DOHH2 (cell line): ENCODE measurements around the gene SPACA7.

ENCODE experiments used
- H3F3A ChIP-seq: fragments of 200-600 bp; sonication (generic), shearing (Covaris generic); 2 replicates; pipeline ENCODE4 v1.6.0; 2016; ENCODE audit warnings: antibody characterized with exemption, mild to moderate bottlenecking; ENCODE audit not compliant: control insufficient read depth, insufficient read depth
- H3K27ac ChIP-seq: fragments of 200-600 bp; sonication (generic); 2 replicates; pipeline ENCODE4 v1.5.1; 2014; ENCODE audit warnings: low read depth, mild to moderate bottlenecking, low read length, moderate library complexity
- H3K27me3 ChIP-seq: fragments of 200-600 bp; sonication (generic); 2 replicates; pipeline ENCODE4 v1.6.1; 2014; ENCODE audit warnings: mild to moderate bottlenecking, low read length, mixed read lengths; ENCODE audit not compliant: control insufficient read depth
- H3K36me3 ChIP-seq: fragments of 200-600 bp; sonication (generic); 2 replicates; pipeline ENCODE4 v1.6.1; 2014; ENCODE audit warnings: mild to moderate bottlenecking, low read length, moderate library complexity, mixed read lengths; ENCODE audit not compliant: control insufficient read depth
- H3K4me1 ChIP-seq: fragments of 200-600 bp; sonication (generic); 2 replicates; pipeline ENCODE4 v1.6.1; 2014; ENCODE audit warnings: mild to moderate bottlenecking, low read length, mixed read lengths; ENCODE audit not compliant: control insufficient read depth
- H3K4me2 ChIP-seq: fragments of 200-600 bp; sonication (generic); 2 replicates; pipeline ENCODE4 v1.6.0; 2014; ENCODE audit warnings: mild to moderate bottlenecking, low read length, moderate library complexity
- H3K4me3 ChIP-seq: fragments of 200-600 bp; sonication (generic); 2 replicates; pipeline ENCODE4 v1.5.1; 2014; ENCODE audit warnings: mild to moderate bottlenecking, low read length, mixed read lengths
- H3K79me2 ChIP-seq: fragments of 200-600 bp; sonication (generic); 2 replicates; pipeline ENCODE4 v1.6.1; 2014; ENCODE audit warnings: mild to moderate bottlenecking, low read length, mixed read lengths; ENCODE audit not compliant: control insufficient read depth
- H3K9me2 ChIP-seq: fragments of 200-600 bp; sonication (generic); replicated peaks from 2 replicates; pipeline ENCODE4 v1.6.1; 2014; ENCODE audit warnings: mild to moderate bottlenecking, low read length, mixed read lengths; ENCODE audit not compliant: control insufficient read depth
- H3K9me3 ChIP-seq: fragments of 200-600 bp; sonication (generic); 2 replicates; pipeline ENCODE4 v1.6.1; 2014; ENCODE audit warnings: antibody characterized with exemption, low read length, mixed read lengths; ENCODE audit not compliant: control insufficient read depth, insufficient read depth
- H4K20me1 ChIP-seq: fragments of 200-600 bp; sonication (generic); 2 replicates; pipeline ENCODE4 v1.6.0; 2014; ENCODE audit warnings: low read depth, mild to moderate bottlenecking, antibody characterized with exemption, low read length, moderate library complexity; ENCODE audit not compliant: control insufficient read depth, insufficient read depth
- CTCF ChIP-seq: fragments of 200-600 bp; sonication (generic); IDR thresholded peaks from one replicate; pipeline ENCODE4 v1.5.1; 2014; ENCODE audit warnings: antibody characterized with exemption, mild to moderate bottlenecking, low read depth, low read length; ENCODE audit not compliant: poor library complexity, severe bottlenecking
- EZH2phosphoT487 ChIP-seq: fragments of 200-600 bp; sonication (generic); IDR thresholded peaks from 2 replicates; pipeline ENCODE4 v1.6.1; 2017; ENCODE audit warnings: borderline replicate concordance, mild to moderate bottlenecking, antibody characterized with exemption, low read length, moderate library complexity, mixed read lengths

The SPACA7 gene

DNA sequence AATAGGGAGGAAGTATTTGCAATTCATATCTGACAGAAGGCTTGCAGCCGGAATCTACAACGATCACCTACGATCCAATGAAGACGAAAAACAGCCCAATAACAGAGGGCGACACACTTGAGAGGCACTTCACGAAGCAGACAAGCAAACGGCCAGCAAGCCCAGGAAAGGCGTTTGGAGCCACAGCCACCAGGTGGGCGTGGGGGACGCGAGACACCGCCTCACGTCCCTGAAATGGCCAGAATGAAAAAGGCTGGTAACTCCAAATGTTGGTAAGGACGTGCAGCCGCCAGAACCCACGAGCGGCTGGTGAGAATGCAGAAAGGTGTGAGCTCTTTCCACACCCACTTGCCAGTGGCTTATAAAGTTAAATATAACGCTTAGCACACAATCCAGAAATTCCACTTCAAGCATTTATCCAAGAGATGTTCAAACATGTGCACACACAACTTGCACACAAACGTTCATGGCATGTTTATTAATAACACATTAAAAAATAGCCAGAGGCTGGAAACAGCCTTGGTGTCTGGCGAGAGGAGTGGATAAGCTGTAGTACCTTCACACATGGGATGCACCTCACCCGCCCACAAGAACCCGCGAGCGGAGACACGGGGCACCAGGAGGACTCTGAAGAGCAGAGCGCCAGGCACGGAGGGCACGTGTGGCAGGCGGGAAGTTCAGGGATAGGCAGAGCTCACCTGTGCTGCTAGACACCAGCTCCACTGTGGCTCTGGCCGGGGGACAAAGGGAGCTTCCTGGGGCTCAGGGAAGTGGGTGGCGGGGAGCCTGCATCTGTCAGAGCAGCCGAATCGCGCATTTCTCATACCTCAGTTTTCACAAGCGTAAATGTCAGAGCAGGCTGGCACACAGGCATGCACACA lies 89.3 kb downstream of the SPACA7 start:
- Histone ChIP-seq H3K4me2 (no peak overlapping the region), H3K79me2 (no peaks in the 10 kb centered on the region), H3K27me3 (no peaks in the 10 kb centered on the region), H3K4me3 (no peak overlapping the region), H3K27ac (no peak overlapping the region), H3K36me3 (no peaks in the 10 kb centered on the region), H3K4me1 (peaks cover 4% of the 10 kb centered on the region), H4K20me1 (no peaks in the 10 kb centered on the region), H3K9me3 (no peaks in the 10 kb centered on the region), H3F3A (no peaks in the 10 kb centered on the region), H3K9me2 (no peaks in the 10 kb centered on the region)
- no peak for TF ChIP-seq CTCF
- no peak for TF ChIP-seq EZH2phosphoT487

DNA sequence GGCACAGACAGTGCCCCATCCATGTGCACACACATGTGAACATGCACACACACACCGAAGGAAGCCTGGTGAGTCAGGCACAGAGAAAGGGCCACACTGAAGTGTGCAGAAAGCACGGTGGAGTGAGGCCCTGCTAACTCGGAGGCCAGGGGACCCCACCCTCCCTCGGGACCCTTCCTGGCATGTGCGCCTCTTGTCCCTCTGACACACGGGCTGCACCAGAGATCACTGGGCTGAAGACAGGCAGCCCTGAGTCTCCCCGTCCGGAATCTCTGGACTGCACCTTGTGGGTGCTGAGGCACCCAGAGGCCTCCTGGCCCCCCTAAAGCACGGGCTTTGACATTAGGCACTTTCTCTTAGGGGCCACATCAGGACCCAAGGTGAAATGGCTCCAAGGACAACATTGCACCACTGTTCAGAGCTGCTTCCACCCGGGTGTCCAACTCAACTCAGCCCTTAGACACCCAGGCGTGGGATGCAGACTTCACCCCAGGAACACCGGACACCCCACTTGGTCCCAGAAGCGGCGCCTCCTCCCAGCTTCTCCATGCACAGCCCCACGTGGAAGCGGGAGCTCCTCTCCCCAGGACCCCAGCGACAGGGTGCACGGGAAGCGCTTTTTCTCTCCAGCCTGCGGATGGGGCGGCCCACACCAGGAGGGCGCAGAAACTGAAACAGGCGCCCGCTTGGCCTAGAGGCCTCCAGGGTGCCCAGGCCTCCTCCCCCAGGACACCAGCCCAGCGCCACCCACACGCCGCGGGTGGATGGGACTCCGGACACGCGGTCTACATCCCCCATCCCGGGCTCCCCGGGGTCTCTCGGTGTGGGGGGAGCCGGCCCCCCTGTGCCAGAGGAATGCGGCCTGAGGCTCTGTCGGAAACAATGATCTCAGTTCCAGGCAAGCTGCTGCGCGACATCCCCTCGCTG lies 90.2 kb downstream of the SPACA7 start:
- H3K4me3 ChIP-seq: no peak overlapping the region
- no peak overlapping the region for H3K27ac ChIP-seq
- H3K9me2 ChIP-seq: no peaks in the 10 kb centered on the region
- no peaks in the 10 kb centered on the region for H3K36me3 ChIP-seq
- H3K27me3 ChIP-seq: no peaks in the 10 kb centered on the region
- H3K9me3 ChIP-seq: no peaks in the 10 kb centered on the region
- TF ChIP-seq EZH2phosphoT487 (no peak), CTCF (no peak)
- H3K4me2 ChIP-seq: no peak overlapping the region
- no peaks in the 10 kb centered on the region for H3K79me2 ChIP-seq
- no peaks in the 10 kb centered on the region for H4K20me1 ChIP-seq
- no peaks in the 10 kb centered on the region for H3F3A ChIP-seq
- H3K4me1 ChIP-seq: peaks cover 4% of the 10 kb centered on the region

- Histone ChIP-seq H3K4me1 (peaks cover 4% of the 10 kb centered on the region), H3K79me2 (no peaks in the 10 kb centered on the region), H3K4me3 (no peak overlapping the region), H3K4me2 (no peak overlapping the region), H3K36me3 (no peaks in the 10 kb centered on the region), H3F3A (no peaks in the 10 kb centered on the region), H3K9me2 (no peaks in the 10 kb centered on the region), H3K27me3 (no peaks in the 10 kb centered on the region), H3K27ac (no peak overlapping the region), H3K9me3 (no peaks in the 10 kb centered on the region), H4K20me1 (no peaks in the 10 kb centered on the region)
- TF ChIP-seq CTCF: no peak
- TF ChIP-seq EZH2phosphoT487: no peak
These were observed 91.1 kb downstream of the SPACA7 start for GRCh38 chr13:112467236-112467635.
